ENCODE data around the gene ZSCAN30. TPM values are rescaled to one million over a fixed set of nuclear protein-coding genes. Genes with fewer than 3 reads are reported as not detected.
A peak's percentile ranks its signal among the peaks of the same experiment; 100 is the strongest.

ZSCAN30 gene
- polyA plus RNA-seq, 1 donor from 2014 or later: 30.6 TPM

- TF ChIP-seq CTCF (IDR thresholded peaks at IDR 0.05; ENCODE audit: poor library complexity, severe bottlenecking) (no peak), MXI1 (conservative IDR thresholded peaks at IDR 0.05; ENCODE audit: poor library complexity, severe bottlenecking) (no peak)
- Histone ChIP-seq H3K4me3 (ENCODE audit: low read length) (peak overlapping the region; percentile 76), H3K79me2 (replicated peaks; ENCODE audit: insufficient read depth, low read length) (peaks cover 39% of the 10 kb centered on the region), H2AFZ (ENCODE audit: low read depth, low read length) (no peak overlapping the region), H3K9me3 (ENCODE audit: low read length) (no peaks in the 10 kb centered on the region), H3K36me3 (ENCODE audit: insufficient read depth, low read length) (no peaks in the 10 kb centered on the region), H3K9me2 (ENCODE audit: insufficient read depth, low read length) (no peaks in the 10 kb centered on the region), H3F3A (ENCODE audit: insufficient read depth, low read length, poor library complexity, severe bottlenecking) (no peaks in the 10 kb centered on the region), H4K20me1 (ENCODE audit: insufficient read depth) (no peaks in the 10 kb centered on the region), H3K27ac (ENCODE audit: low read length) (peak overlapping the region; percentile 88), H3K9ac (ENCODE audit: low read length) (peak overlapping the region; percentile 91), H3K27me3 (ENCODE audit: insufficient read depth, low read depth, low read length) (no peaks in the 10 kb centered on the region), H3K4me2 (ENCODE audit: low read length) (peak overlapping the region; percentile 70)
These were observed 1.1 kb upstream of the ZSCAN30 start for GRCh38 chr18:35291166-35291565.

GRCh38 chr18:35289727-35290093 lies 319 bp downstream of the ZSCAN30 start:
- Histone ChIP-seq H4K20me1 (ENCODE audit: insufficient read depth) (no peaks in the 10 kb centered on the region), H3K36me3 (ENCODE audit: insufficient read depth, low read length) (no peaks in the 10 kb centered on the region), H3K9me3 (ENCODE audit: low read length) (peaks cover 2% of the 10 kb centered on the region), H3F3A (ENCODE audit: insufficient read depth, low read length, poor library complexity, severe bottlenecking) (no peaks in the 10 kb centered on the region), H3K27me3 (ENCODE audit: insufficient read depth, low read depth, low read length) (no peaks in the 10 kb centered on the region), H3K79me2 (replicated peaks; ENCODE audit: insufficient read depth, low read length) (peaks cover 35% of the 10 kb centered on the region), H3K4me2 (ENCODE audit: low read length) (peak overlapping the region; percentile 60), H2AFZ (ENCODE audit: low read depth, low read length) (peak overlapping the region; percentile 79), H3K9me2 (ENCODE audit: insufficient read depth, low read length) (no peaks in the 10 kb centered on the region), H3K4me3 (ENCODE audit: low read length) (peak overlapping the region; percentile 76), H3K9ac (ENCODE audit: low read length) (peak overlapping the region; percentile 91), H3K27ac (ENCODE audit: low read length) (peak overlapping the region; percentile 88)
- TF ChIP-seq REST (IDR thresholded peaks at IDR 0.05; ENCODE audit: borderline replicate concordance) (no peak), EP300 (conservative IDR thresholded peaks at IDR 0.05; ENCODE audit: poor library complexity, severe bottlenecking) (no peak), SMC3 (conservative IDR thresholded peaks at IDR 0.05; ENCODE audit: poor library complexity) (no peak), RAD21 (conservative IDR thresholded peaks at IDR 0.05) (no peak), MXI1 (conservative IDR thresholded peaks at IDR 0.05; ENCODE audit: poor library complexity, severe bottlenecking) (no peak), CTCF (IDR thresholded peaks at IDR 0.05; ENCODE audit: poor library complexity, severe bottlenecking) (no peak), POLR2AphosphoS5 (IDR thresholded peaks at IDR 0.05) (no peak), EZH2 (IDR thresholded peaks at IDR 0.05; ENCODE audit: borderline replicate concordance, insufficient read depth, low read length, poor library complexity, severe bottlenecking) (no peak), TAF1 (IDR thresholded peaks at IDR 0.05; ENCODE audit: low read depth) (no peak)

Data from neural cell (in vitro differentiated cells).